Activated CD8-positive, alpha-beta T cell treated with anti-CD3 and anti-CD28 coated beads for 36 hours (primary cell): ENCODE results near the gene SPECC1. TPM values are rescaled to one million over a fixed set of nuclear protein-coding genes. Genes with fewer than 3 reads are reported as not detected.

Source experiments
- ATAC-seq: fragments of 200-7000 bp; cut with Tn5 transposase; one replicate; pipeline ENCODE4 v1.10.0; 2021; ENCODE audit warnings: mild to moderate bottlenecking, moderate library complexity
- CTCF ChIA-PET: fragments of 350-600 bp; sonication (Branson Sonifier 250); formaldehyde crosslinking; loops from one replicate; lab custom pipeline; 2021; ENCODE audit warnings: antibody characterized with exemption; lab: Charles Lee
- POLR2A ChIA-PET: fragments of 350-600 bp; sonication (Branson Sonifier 250); formaldehyde crosslinking; loops from one replicate; lab custom pipeline; 2021; ENCODE audit warnings: antibody characterized with exemption; lab: Charles Lee
- DNase-seq: peaks from one replicate; pipeline ENCODE4 v3.0.0-alpha.2; 2020
- H3K27ac Mint-ChIP-seq: one replicate; pipeline ENCODE4 v1.8.0; 2021; ENCODE audit warnings: mild to moderate bottlenecking, mixed read lengths
- H3K27me3 Mint-ChIP-seq: one replicate; pipeline ENCODE4 v1.8.0; 2021; ENCODE audit warnings: mixed read lengths
- H3K36me3 Mint-ChIP-seq: one replicate; pipeline ENCODE4 v1.8.0; 2021; ENCODE audit warnings: low read depth, mixed read lengths
- H3K4me1 Mint-ChIP-seq: one replicate; pipeline ENCODE4 v1.8.0; 2021; ENCODE audit warnings: low read depth, mixed read lengths
- H3K4me3 Mint-ChIP-seq: one replicate; pipeline ENCODE4 v1.8.0; 2021; ENCODE audit warnings: mild to moderate bottlenecking, moderate library complexity, mixed read lengths
- H3K9me3 Mint-ChIP-seq: one replicate; pipeline ENCODE4 v1.8.0; 2021; ENCODE audit warnings: mixed read lengths
- intact Hi-C: fragments of 100-400 bp; cut with micrococcal nuclease; formaldehyde crosslinking; loops from one replicate; pipeline ENCODE4 v1.10.0; 2022
- total RNA-seq, 2 experiments: library from RNA; stranded (reverse); gene quantifications; one replicate each; pipeline ENCODE4 v1.2.3, GENCODE V29; 2021
- TF ChIP-seq, protein P1 (sequence below): fragments of 200-600 bp; IDR thresholded peaks from one replicate; pipeline ENCODE4 v1.8.0; 2022; ENCODE audit warnings: antibody characterized with exemption, mild to moderate bottlenecking

The SPECC1 gene
- total RNA-seq, 2 experiments from 2014 or later, result 9.9 to 10.3 TPM

DNA sequence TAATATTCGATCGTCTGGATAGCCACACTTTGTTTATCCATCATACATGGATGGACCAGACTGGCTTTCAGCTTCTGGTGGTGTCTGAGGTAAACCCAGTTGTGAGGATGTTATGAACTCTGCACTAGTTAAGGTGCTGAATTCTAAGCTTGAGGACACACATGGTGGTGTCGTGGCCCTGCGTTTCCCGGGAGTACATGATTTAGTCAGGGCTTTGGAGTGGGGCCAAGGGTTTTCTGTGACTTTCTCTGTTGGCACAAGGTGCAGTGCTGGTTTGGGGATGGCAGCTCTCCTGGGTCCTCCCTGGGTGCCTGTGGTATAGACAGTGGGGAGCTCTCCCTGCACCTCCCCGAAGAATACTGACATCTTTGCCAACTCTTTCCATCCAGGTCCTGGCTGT is 116.6 kb downstream of the SPECC1 start:
- TF ChIP-seq, protein P1, sequence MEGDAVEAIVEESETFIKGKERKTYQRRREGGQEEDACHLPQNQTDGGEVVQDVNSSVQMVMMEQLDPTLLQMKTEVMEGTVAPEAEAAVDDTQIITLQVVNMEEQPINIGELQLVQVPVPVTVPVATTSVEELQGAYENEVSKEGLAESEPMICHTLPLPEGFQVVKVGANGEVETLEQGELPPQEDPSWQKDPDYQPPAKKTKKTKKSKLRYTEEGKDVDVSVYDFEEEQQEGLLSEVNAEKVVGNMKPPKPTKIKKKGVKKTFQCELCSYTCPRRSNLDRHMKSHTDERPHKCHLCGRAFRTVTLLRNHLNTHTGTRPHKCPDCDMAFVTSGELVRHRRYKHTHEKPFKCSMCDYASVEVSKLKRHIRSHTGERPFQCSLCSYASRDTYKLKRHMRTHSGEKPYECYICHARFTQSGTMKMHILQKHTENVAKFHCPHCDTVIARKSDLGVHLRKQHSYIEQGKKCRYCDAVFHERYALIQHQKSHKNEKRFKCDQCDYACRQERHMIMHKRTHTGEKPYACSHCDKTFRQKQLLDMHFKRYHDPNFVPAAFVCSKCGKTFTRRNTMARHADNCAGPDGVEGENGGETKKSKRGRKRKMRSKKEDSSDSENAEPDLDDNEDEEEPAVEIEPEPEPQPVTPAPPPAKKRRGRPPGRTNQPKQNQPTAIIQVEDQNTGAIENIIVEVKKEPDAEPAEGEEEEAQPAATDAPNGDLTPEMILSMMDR, result no peak
- Mint-ChIP-seq H3K36me3 (no peaks in the 10 kb centered on the region), H3K27me3 (peaks cover 1% of the 10 kb centered on the region), H3K9me3 (no peaks in the 10 kb centered on the region), H3K4me3 (no peak overlapping the region), H3K27ac (no peak overlapping the region), H3K4me1 (no peaks in the 10 kb centered on the region)
- ChIA-PET POLR2A (interaction anchor here (1.1 kb wide), 1 partner anchor 11 kb away, joined by 3 read pairs; no protein-coding TSS in a partner anchor), CTCF (interaction anchor here (1.4 kb wide), 1 partner anchor 102 kb away, joined by 3 read pairs; no protein-coding TSS in a partner anchor)
- intact Hi-C loops, result loop anchor here (10.0 kb wide), 1 partner anchor 189 kb away; no protein-coding TSS in a partner anchor
- DNase-seq (no peak), ATAC-seq (no peak)

DNA sequence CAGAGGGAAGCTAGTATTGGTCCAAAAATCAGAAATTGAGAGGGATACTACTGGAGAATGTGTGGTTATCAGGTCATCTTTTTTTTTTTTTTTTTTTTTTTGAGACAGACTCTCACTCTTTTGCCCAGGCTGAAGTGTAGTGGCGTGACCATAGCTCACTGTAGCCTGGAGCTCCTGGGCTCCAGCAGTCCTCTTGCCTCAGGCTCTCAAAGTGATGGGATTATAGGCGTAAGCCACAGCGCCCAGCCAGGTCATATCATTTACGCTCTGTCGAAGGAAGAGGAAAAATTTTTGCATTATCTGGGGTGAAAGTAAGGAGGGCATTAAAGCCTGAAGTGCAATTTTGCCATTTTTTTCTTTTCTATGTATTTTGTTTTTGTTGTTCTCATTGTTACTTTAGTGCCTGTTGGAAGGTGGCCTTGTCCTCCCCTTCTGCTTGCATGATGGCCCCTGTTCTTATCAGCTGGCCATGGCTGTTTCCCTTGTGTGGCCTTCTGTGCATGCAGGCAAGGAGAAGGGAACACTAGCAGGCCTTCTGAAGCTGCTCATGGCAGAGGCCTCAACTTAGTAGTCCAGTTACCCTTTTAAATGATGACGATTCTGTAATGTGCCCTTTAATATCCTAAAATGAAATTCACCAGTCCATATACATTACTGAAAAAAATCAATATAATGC is 118.3 kb downstream of the SPECC1 start:
- DNase-seq, result no peak
- Mint-ChIP-seq H3K36me3 (peaks cover 2% of the 10 kb centered on the region), H3K27ac (no peak overlapping the region), H3K9me3 (no peaks in the 10 kb centered on the region), H3K4me1 (no peaks in the 10 kb centered on the region), H3K4me3 (no peak overlapping the region), H3K27me3 (no peaks in the 10 kb centered on the region)
- ChIA-PET CTCF (interaction anchor here (0.9 to 2.0 kb wide), 3 partner anchors 10 to 194 kb away, joined by 3 to 8 read pairs (median 3); no protein-coding TSS in a partner anchor), POLR2A (interaction anchor here (1.1 kb wide), 1 partner anchor 139 kb away, joined by 3 read pairs; no protein-coding TSS in a partner anchor)
- ATAC-seq, result no peak
- TF ChIP-seq, protein P1, result no peak
- intact Hi-C loops, result loop anchor here (10.0 kb wide), 1 partner anchor 187 kb away; no protein-coding TSS in a partner anchor

DNA sequence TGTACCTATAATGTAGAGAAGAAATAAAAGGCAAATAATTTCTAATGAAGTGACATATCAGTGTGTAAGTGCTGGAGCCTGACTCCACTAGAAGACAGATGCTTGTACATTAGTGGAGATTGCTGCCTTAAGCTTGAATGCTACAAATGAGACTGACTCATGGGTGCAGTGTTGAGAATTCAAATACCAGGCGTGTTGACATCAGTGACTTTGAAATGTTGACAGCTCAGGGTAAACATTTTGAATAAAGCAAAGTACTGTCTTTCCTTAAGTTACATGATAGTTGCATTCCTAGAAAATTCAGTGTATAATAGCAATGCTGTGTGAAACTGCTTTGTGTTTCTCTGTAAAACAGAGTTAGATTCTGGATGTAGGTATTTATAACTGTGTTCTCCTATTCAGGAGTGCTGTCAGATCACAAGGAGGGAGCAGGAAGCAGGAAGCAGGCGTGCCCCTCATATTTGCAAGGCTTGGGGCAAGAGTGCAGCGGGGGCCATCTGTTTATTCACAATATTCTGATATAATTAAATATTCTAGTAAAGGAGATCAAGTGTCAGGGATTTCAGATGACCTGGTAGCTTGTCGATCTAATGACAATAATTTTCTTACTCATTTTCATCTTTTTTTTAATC is 119.0 kb downstream of the SPECC1 start:
- Mint-ChIP-seq H3K27ac (no peak overlapping the region), H3K36me3 (peaks cover 2% of the 10 kb centered on the region), H3K4me1 (no peaks in the 10 kb centered on the region), H3K4me3 (no peak overlapping the region), H3K27me3 (no peaks in the 10 kb centered on the region), H3K9me3 (no peaks in the 10 kb centered on the region)
- ChIA-PET CTCF (interaction anchor here (0.9 to 2.0 kb wide), 3 partner anchors 11 to 193 kb away, joined by 3 to 8 read pairs (median 3); no protein-coding TSS in a partner anchor), POLR2A (interaction anchor here (1.1 kb wide), 1 partner anchor 139 kb away, joined by 3 read pairs; no protein-coding TSS in a partner anchor)
- no peak for DNase-seq
- intact Hi-C loops, result loop anchor here (10.0 kb wide), 1 partner anchor 187 kb away; no protein-coding TSS in a partner anchor
- TF ChIP-seq, protein P1, result no peak
- ATAC-seq, result no peak

DNA sequence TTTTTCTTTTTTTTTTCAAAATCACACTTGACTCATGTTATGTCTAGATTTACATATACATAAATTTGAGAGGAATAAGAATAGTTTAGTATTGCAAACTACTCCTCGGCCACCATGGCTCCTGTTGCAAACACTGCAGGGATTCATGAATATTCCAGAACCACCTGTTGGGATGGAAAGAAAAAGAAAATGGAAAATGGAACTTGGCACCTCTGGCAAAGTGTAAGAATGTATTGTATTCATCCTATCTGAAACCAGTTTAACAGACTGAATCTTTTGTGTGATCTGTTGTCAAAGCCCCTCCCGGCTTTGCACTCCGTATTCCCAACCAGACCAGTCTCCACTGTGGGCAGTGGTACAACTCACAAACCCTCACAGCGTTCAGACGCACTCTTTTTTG is 124.4 kb downstream of the SPECC1 start:
- TF ChIP-seq, protein P1, result no peak
- DNase-seq, result no peak
- Mint-ChIP-seq H3K4me3 (no peak overlapping the region), H3K27ac (no peak overlapping the region), H3K27me3 (no peaks in the 10 kb centered on the region), H3K9me3 (no peaks in the 10 kb centered on the region), H3K36me3 (peaks cover 2% of the 10 kb centered on the region), H3K4me1 (no peaks in the 10 kb centered on the region)
- ChIA-PET POLR2A (no interaction called here), CTCF (no interaction called here)
- ATAC-seq, result no peak
- intact Hi-C loops, result no loop called here
